NCI-H345 treated with DMSO at 0.1 percent for 48 hours (cell line): ENCODE results near the gene SZT2.
"Not testable (repeated sequence)": the region's sequence is repeated elsewhere in the genome, so short reads cannot be mapped to it uniquely, and the experiment has no call there.

ENCODE experiments used
- DNase-seq: peaks from one replicate; lab custom pipeline; 2025; ENCODE audit not compliant: unreplicated experiment; lab: John Stamatoyannopoulos, UW

The SZT2 gene

GRCh38 chr1:43453442-43454269 lies 64.0 kb downstream of the SZT2 start, which contains the start of gene HYI:
Gene HYI (minus strand): TSS chr1:43453931. CDS start chr1:43453793, 138 bp downstream.
- DNase-seq = peak; percentile 54

- DNase-seq = peak; percentile 31
These were observed 64.7 kb downstream of the SZT2 start for GRCh38 chr1:43454270-43455011.

GRCh38 chr1:43455213-43455889 lies 65.7 kb downstream of the SZT2 start:
- DNase-seq = no peak

- DNase-seq = not testable (repeated sequence)
These were observed 68.7 kb downstream of the SZT2 start for GRCh38 chr1:43458379-43458778.

GRCh38 chr1:43460988-43461693 lies 71.4 kb downstream of the SZT2 start:
- no peak for DNase-seq

- no peak for DNase-seq
These were observed 73.8 kb downstream of the SZT2 start for GRCh38 chr1:43463479-43463878.

GRCh38 chr1:43464681-43465504 lies 75.2 kb downstream of the SZT2 start:
- DNase-seq = no peak

GRCh38 chr1:43465505-43466067 lies 75.9 kb downstream of the SZT2 start:
- DNase-seq = no peak

- DNase-seq = no peak
These were observed 76.7 kb downstream of the SZT2 start for GRCh38 chr1:43466403-43466802.

GRCh38 chr1:43468414-43468813 lies 78.7 kb downstream of the SZT2 start:
- DNase-seq = no peak

- no peak for DNase-seq
These were observed 80.2 kb downstream of the SZT2 start for GRCh38 chr1:43469932-43470331.

GRCh38 chr1:43472087-43472462 lies 82.4 kb downstream of the SZT2 start:
- DNase-seq = no peak

GRCh38 chr1:43472463-43473151 lies 82.9 kb downstream of the SZT2 start:
- not testable (repeated sequence) for DNase-seq

GRCh38 chr1:43473463-43473862 lies 83.8 kb downstream of the SZT2 start:
- no peak for DNase-seq

- not testable (repeated sequence) for DNase-seq
These were observed 86.1 kb downstream of the SZT2 start for GRCh38 chr1:43475611-43476401.

GRCh38 chr1:43477716-43478115 lies 88.0 kb downstream of the SZT2 start:
- no peak for DNase-seq

GRCh38 chr1:43479414-43479813 lies 89.7 kb downstream of the SZT2 start:
- DNase-seq = no peak

GRCh38 chr1:43481491-43481890 lies 91.8 kb downstream of the SZT2 start:
- no peak for DNase-seq
